H9 (cell line): ENCODE measurements around the gene GALNT2. TPM values are rescaled to one million over a fixed set of nuclear protein-coding genes. Genes with fewer than 3 reads are reported as not detected.

Source experiments
- DNase-seq: peaks from one replicate; pipeline ENCODE4 v3.0.0-alpha.2; 2017
- H2AFZ ChIP-seq: one replicate; pipeline ENCODE4 v1.6.1; 2013; ENCODE audit warnings: mild to moderate bottlenecking, low read length, control low read depth, moderate library complexity
- H2AK5ac ChIP-seq: 2 replicates; pipeline ENCODE4 v1.6.1; 2013; ENCODE audit warnings: low read length, control low read depth, mixed read lengths; ENCODE audit not compliant: insufficient read length
- H2BK120ac ChIP-seq: one replicate; pipeline ENCODE4 v1.6.1; 2013; ENCODE audit warnings: low read depth, mild to moderate bottlenecking, low read length, control low read depth, inconsistent platforms; ENCODE audit not compliant: poor library complexity, severe bottlenecking
- H2BK12ac ChIP-seq: 2 replicates; pipeline ENCODE4 v1.6.1; 2013; ENCODE audit warnings: low read length, control low read depth, mixed read lengths, low read depth; ENCODE audit not compliant: insufficient read length
- H2BK15ac ChIP-seq: 2 replicates; pipeline ENCODE4 v1.6.1; 2013; ENCODE audit warnings: low read depth, low read length, control low read depth
- H2BK20ac ChIP-seq: one replicate; pipeline ENCODE4 v1.6.1; 2013; ENCODE audit warnings: low read depth, mild to moderate bottlenecking, low read length, control low read depth, inconsistent platforms; ENCODE audit not compliant: poor library complexity, severe bottlenecking
- H2BK5ac ChIP-seq: 2 replicates; pipeline ENCODE4 v1.6.1; 2013; ENCODE audit warnings: low read length, control low read depth, mixed read lengths; ENCODE audit not compliant: insufficient read length
- H3K14ac ChIP-seq: 2 replicates; pipeline ENCODE4 v1.6.1; 2013; ENCODE audit warnings: low read length, control low read depth; ENCODE audit not compliant: insufficient read depth
- H3K18ac ChIP-seq: 2 replicates; pipeline ENCODE4 v1.6.1; 2013; ENCODE audit warnings: low read depth, mild to moderate bottlenecking, mixed read lengths, low read length, control low read depth; ENCODE audit not compliant: insufficient read length
- H3K23ac ChIP-seq: 2 replicates; pipeline ENCODE4 v1.6.1; 2013; ENCODE audit warnings: low read length, control low read depth, mixed read lengths, low read depth; ENCODE audit not compliant: insufficient read length
- H3K23me2 ChIP-seq: 2 replicates; pipeline ENCODE4 v1.6.1; 2013; ENCODE audit warnings: low read depth, mild to moderate bottlenecking, mixed read lengths, low read length, control low read depth; ENCODE audit not compliant: insufficient read length, poor library complexity, severe bottlenecking
- H3K27ac ChIP-seq: 2 replicates; pipeline ENCODE4 v1.5.1; 2013; ENCODE audit warnings: low read length, control low read depth, mixed read lengths, low read depth; ENCODE audit not compliant: insufficient read length
- H3K27me3 ChIP-seq: 2 replicates; pipeline ENCODE4 v1.6.1; 2013; ENCODE audit warnings: low read length, control low read depth, inconsistent platforms; ENCODE audit not compliant: insufficient read depth
- H3K4ac ChIP-seq: 2 replicates; pipeline ENCODE4 v1.6.1; 2013; ENCODE audit warnings: low read depth, mild to moderate bottlenecking, control low read depth, inconsistent platforms, low read length, moderate library complexity
- H3K4me1 ChIP-seq: 2 replicates; pipeline ENCODE4 v1.6.1; 2013; ENCODE audit warnings: low read length, control low read depth, inconsistent platforms; ENCODE audit not compliant: insufficient read depth
- H3K4me2 ChIP-seq: 2 replicates; pipeline ENCODE4 v1.6.1; 2013; ENCODE audit warnings: low read length, control low read depth, mixed read lengths; ENCODE audit not compliant: insufficient read length, insufficient read depth
- H3K56ac ChIP-seq: 2 replicates; pipeline ENCODE4 v1.6.1; 2013; ENCODE audit warnings: low read depth, mild to moderate bottlenecking, mixed read lengths, low read length, control low read depth; ENCODE audit not compliant: insufficient read length
- H3K79me1 ChIP-seq: 2 replicates; pipeline ENCODE4 v1.6.1; 2013; ENCODE audit warnings: low read depth, mild to moderate bottlenecking, moderate library complexity, low read length, control low read depth, inconsistent platforms; ENCODE audit not compliant: insufficient read depth, poor library complexity, severe bottlenecking
- H3K79me2 ChIP-seq: 2 replicates; pipeline ENCODE4 v1.6.1; 2013; ENCODE audit warnings: low read length, control low read depth, inconsistent platforms; ENCODE audit not compliant: insufficient read depth
- H3K9ac ChIP-seq: 2 replicates; pipeline ENCODE4 v1.6.1; 2013; ENCODE audit warnings: low read length, control low read depth, mixed read lengths; ENCODE audit not compliant: insufficient read length; ENCODE audit errors: extremely low read depth
- H3K9me3 ChIP-seq: one replicate; pipeline ENCODE4 v1.6.1; 2013; ENCODE audit warnings: low read depth, low read length, inconsistent platforms; ENCODE audit not compliant: control insufficient read depth
- H3T11ph ChIP-seq: one replicate; pipeline ENCODE4 v1.6.1; 2013; ENCODE audit warnings: mild to moderate bottlenecking, low read length, control low read depth, inconsistent platforms
- H4K20me1 ChIP-seq: one replicate; pipeline ENCODE4 v1.6.1; 2013; ENCODE audit not compliant: control insufficient read depth, insufficient read length, insufficient read depth
- H4K5ac ChIP-seq: 2 replicates; pipeline ENCODE4 v1.6.1; 2013; ENCODE audit warnings: low read depth, mild to moderate bottlenecking, mixed read lengths, low read length, control low read depth; ENCODE audit not compliant: insufficient read length
- H4K8ac ChIP-seq: replicated peaks from 2 replicates; pipeline ENCODE4 v1.6.1; 2013; ENCODE audit warnings: low read length, control low read depth, mixed read lengths, low read depth; ENCODE audit not compliant: insufficient read length
- H4K91ac ChIP-seq: 2 replicates; pipeline ENCODE4 v1.6.1; 2013; ENCODE audit warnings: low read depth, mild to moderate bottlenecking, moderate library complexity, mixed read lengths, low read length, control low read depth; ENCODE audit not compliant: insufficient read length
- H3K27ac Mint-ChIP-seq, 3 experiments: 2 replicates in 2 of 3; 3 replicates in 1 of 3; pipeline ENCODE4 v1.8.0; 2020 to 2021; ENCODE audit warnings: mixed read lengths in 3 of 3, mild to moderate bottlenecking in 1 of 3, moderate library complexity in 1 of 3
- H3K27me3 Mint-ChIP-seq: 2 replicates; pipeline ENCODE4 v1.8.0; 2021; ENCODE audit warnings: low read depth, mild to moderate bottlenecking, moderate library complexity, mixed read lengths
- H3K36me3 Mint-ChIP-seq, 3 experiments: 2 replicates in 2 of 3; 3 replicates in 1 of 3; pipeline ENCODE4 v1.8.0; 2020 to 2021; ENCODE audit warnings: low read depth in 3 of 3, mixed read lengths in 3 of 3; ENCODE audit not compliant: insufficient read depth in 1 of 3
- H3K4me1 Mint-ChIP-seq, 2 experiments: 2 replicates each; pipeline ENCODE4 v1.8.0; 2020; ENCODE audit warnings: mixed read lengths in 2 of 2
- H3K4me3 Mint-ChIP-seq, 2 experiments: 2 replicates in 1 of 2; 3 replicates in 1 of 2; pipeline ENCODE4 v1.8.0; 2020 to 2021; ENCODE audit warnings: mild to moderate bottlenecking in 2 of 2, mixed read lengths in 2 of 2, moderate library complexity in 1 of 2
- H3K9me3 Mint-ChIP-seq, 2 experiments: 2 replicates in 1 of 2; 3 replicates in 1 of 2; pipeline ENCODE4 v1.8.0; 2020; ENCODE audit warnings: mild to moderate bottlenecking in 2 of 2, mixed read lengths in 2 of 2, moderate library complexity in 1 of 2
- WGBS: extraction: QIAGEN DNeasy Blood & Tissue Kit; methylation state at CpG from one replicate; pipeline ENCODE4 v1.1.7; 2013; ENCODE audit warnings: missing lambda C conversion rate, low lambda C conversion rate, mixed read lengths; ENCODE audit not compliant: insufficient read length; ENCODE audit errors: extremely low coverage; 5-methylcytosine and 5-hydroxymethylcytosine counted together
- total RNA-seq: library from RNA; stranded (reverse); gene quantifications from 2 replicates; pipeline ENCODE4 v1.2.1, GENCODE V29; 2021
- TF ChIP-seq, protein P1 (sequence below): fragments of 200-600 bp; sonication (generic); conservative IDR thresholded peaks from 3 replicates; pipeline ENCODE4 v1.8.0; 2021; ENCODE audit warnings: antibody characterized with exemption, mild to moderate bottlenecking

Gene GALNT2
- total RNA-seq, 1 experiment from 2014 or later: 57.6 TPM

DNA sequence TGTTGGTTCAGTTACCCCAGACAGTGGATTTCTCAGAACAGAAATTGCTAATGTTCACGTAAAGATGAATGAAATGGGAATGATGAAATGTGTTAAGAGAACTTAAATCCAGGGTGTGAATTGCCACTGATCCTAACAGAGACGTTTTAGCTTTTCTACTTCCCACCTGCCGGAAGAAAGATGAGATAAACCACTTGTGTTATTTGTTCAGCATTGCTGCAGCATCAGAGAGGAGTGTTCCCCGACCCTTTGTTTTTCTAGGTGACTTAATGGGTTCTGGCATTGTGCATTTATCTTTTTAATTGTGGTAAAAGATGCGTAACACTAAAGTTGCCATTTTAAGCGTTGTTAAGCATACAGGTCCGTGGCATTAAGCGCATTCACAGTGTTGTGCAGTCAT is 122.3 kb downstream of the GALNT2 start:
- peaks cover 17% of the 10 kb centered on the region; the same call in 1 of the 2 replicates for H3K4me1 ChIP-seq
- H4K91ac ChIP-seq: no peak overlapping the region
- H3K14ac ChIP-seq: no peak overlapping the region
- H3K23ac ChIP-seq: no peak overlapping the region
- H4K8ac ChIP-seq: no peak overlapping the region
- Mint-ChIP-seq H3K36me3 (peaks cover 15 to 18% (median 15%) of the 10 kb centered on the region in 3 experiments), H3K27me3 (no peaks in the 10 kb centered on the region), H3K4me3 (no peak overlapping the region), H3K4me1 (peaks cover 36 to 50% of the 10 kb centered on the region in 2 experiments), H3K27ac (peak overlapping the region in 1 of 3 experiments; percentile 65; a peak in 1 of 7 replicates), H3K9me3 (peaks cover 4% of the 10 kb centered on the region in 2 experiments; a peak in 2 of 5 replicates)
- H3K27me3 ChIP-seq: no peaks in the 10 kb centered on the region
- no peaks in the 10 kb centered on the region for H3K79me1 ChIP-seq
- H3K56ac ChIP-seq: no peak overlapping the region
- DNase-seq: no peak
- H3K9ac ChIP-seq: no peak overlapping the region
- H4K5ac ChIP-seq: no peak overlapping the region
- no CpG with 5 or more reads among the region's 8 CpGs for WGBS
- H3K23me2 ChIP-seq: no peaks in the 10 kb centered on the region
- no peak overlapping the region for H2BK15ac ChIP-seq
- no peak overlapping the region for H2AK5ac ChIP-seq
- H3K4me2 ChIP-seq: no peak overlapping the region
- TF ChIP-seq, protein P1, sequence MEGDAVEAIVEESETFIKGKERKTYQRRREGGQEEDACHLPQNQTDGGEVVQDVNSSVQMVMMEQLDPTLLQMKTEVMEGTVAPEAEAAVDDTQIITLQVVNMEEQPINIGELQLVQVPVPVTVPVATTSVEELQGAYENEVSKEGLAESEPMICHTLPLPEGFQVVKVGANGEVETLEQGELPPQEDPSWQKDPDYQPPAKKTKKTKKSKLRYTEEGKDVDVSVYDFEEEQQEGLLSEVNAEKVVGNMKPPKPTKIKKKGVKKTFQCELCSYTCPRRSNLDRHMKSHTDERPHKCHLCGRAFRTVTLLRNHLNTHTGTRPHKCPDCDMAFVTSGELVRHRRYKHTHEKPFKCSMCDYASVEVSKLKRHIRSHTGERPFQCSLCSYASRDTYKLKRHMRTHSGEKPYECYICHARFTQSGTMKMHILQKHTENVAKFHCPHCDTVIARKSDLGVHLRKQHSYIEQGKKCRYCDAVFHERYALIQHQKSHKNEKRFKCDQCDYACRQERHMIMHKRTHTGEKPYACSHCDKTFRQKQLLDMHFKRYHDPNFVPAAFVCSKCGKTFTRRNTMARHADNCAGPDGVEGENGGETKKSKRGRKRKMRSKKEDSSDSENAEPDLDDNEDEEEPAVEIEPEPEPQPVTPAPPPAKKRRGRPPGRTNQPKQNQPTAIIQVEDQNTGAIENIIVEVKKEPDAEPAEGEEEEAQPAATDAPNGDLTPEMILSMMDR: no peak
- H2AFZ ChIP-seq: no peak overlapping the region
- peaks cover 7% of the 10 kb centered on the region for H4K20me1 ChIP-seq
- H3K79me2 ChIP-seq: no peaks in the 10 kb centered on the region; the same call in 1 of the 2 replicates
- H2BK120ac ChIP-seq: no peak overlapping the region
- no peak overlapping the region for H3K27ac ChIP-seq
- no peak overlapping the region for H2BK20ac ChIP-seq
- H3K4ac ChIP-seq: no peak overlapping the region
- no peak overlapping the region for H2BK5ac ChIP-seq
- no peak overlapping the region for H3T11ph ChIP-seq
- no peaks in the 10 kb centered on the region for H3K9me3 ChIP-seq
- H3K18ac ChIP-seq: no peak overlapping the region
- H2BK12ac ChIP-seq: no peak overlapping the region
